Epithelial cell of esophagus (primary cell): Measurements from ENCODE around the gene CTDSP1.

Source experiments
- DNase-seq: peaks from one replicate; pipeline ENCODE4 v3.0.0; 2010; ENCODE audit warnings: low read depth
- H3K4me3 ChIP-seq: 2 replicates; pipeline ENCODE4 v1.5.1; 2011; ENCODE audit warnings: mild to moderate bottlenecking, low read length, control low read depth
- TF ChIP-seq, protein P1 (sequence below): IDR thresholded peaks from 2 replicates; pipeline ENCODE4 v1.5.1; 2011; ENCODE audit warnings: low read depth, mild to moderate bottlenecking, low read length, control low read depth, inconsistent platforms; ENCODE audit not compliant: insufficient read depth; ENCODE audit errors: missing control alignments

CTDSP1 gene

DNA sequence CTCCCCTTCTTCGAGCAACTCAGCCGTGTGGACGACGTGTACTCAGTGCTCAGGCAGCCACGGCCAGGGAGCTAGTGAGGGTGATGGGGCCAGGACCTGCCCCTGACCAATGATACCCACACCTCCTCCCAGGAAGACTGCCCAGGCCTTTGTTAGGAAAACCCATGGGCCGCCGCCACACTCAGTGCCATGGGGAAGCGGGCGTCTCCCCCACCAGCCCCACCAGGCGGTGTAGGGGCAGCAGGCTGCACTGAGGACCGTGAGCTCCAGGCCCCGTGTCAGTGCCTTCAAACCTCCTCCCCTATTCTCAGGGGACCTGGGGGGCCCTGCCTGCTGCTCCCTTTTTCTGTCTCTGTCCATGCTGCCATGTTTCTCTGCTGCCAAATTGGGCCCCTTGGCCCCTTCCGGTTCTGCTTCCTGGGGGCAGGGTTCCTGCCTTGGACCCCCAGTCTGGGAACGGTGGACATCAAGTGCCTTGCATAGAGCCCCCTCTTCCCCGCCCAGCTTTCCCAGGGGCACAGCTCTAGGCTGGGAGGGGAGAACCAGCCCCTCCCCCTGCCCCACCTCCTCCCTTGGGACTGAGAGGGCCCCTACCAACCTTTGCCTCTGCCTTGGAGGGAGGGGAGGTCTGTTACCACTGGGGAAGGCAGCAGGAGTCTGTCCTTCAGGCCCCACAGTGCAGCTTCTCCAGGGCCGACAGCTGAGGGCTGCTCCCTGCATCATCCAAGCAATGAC, 4.8 kb downstream of the CTDSP1 start:
- TF ChIP-seq, protein P1, sequence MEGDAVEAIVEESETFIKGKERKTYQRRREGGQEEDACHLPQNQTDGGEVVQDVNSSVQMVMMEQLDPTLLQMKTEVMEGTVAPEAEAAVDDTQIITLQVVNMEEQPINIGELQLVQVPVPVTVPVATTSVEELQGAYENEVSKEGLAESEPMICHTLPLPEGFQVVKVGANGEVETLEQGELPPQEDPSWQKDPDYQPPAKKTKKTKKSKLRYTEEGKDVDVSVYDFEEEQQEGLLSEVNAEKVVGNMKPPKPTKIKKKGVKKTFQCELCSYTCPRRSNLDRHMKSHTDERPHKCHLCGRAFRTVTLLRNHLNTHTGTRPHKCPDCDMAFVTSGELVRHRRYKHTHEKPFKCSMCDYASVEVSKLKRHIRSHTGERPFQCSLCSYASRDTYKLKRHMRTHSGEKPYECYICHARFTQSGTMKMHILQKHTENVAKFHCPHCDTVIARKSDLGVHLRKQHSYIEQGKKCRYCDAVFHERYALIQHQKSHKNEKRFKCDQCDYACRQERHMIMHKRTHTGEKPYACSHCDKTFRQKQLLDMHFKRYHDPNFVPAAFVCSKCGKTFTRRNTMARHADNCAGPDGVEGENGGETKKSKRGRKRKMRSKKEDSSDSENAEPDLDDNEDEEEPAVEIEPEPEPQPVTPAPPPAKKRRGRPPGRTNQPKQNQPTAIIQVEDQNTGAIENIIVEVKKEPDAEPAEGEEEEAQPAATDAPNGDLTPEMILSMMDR = no peak
- no peak overlapping the region for H3K4me3 ChIP-seq
- no peak for DNase-seq

DNA sequence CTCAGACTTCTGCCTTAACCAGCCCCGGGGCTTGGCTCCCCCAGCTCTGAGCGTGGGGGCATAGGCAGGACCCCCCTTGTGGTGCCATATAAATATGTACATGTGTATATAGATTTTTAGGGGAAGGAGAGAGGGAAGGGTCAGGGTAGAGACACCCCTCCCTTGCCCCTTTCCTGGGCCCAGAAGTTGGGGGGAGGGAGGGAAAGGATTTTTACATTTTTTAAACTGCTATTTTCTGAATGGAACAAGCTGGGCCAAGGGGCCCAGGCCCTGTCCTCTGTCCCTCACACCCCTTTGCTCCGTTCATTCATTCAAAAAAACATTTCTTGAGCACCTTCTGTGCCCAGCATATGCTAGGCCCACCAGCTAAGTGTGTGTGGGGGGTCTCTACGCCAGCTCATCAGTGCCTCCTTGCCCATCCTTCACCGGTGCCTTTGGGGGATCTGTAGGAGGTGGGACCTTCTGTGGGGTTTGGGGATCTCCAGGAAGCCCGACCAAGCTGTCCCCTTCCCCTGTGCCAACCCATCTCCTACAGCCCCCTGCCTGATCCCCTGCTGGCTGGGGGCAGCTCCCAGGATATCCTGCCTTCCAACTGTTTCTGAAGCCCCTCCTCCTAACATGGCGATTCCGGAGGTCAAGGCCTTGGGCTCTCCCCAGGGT, 5.5 kb downstream of the CTDSP1 start:
- DNase-seq = no peak
- H3K4me3 ChIP-seq = no peak overlapping the region
- TF ChIP-seq, protein P1 = no peak

DNA sequence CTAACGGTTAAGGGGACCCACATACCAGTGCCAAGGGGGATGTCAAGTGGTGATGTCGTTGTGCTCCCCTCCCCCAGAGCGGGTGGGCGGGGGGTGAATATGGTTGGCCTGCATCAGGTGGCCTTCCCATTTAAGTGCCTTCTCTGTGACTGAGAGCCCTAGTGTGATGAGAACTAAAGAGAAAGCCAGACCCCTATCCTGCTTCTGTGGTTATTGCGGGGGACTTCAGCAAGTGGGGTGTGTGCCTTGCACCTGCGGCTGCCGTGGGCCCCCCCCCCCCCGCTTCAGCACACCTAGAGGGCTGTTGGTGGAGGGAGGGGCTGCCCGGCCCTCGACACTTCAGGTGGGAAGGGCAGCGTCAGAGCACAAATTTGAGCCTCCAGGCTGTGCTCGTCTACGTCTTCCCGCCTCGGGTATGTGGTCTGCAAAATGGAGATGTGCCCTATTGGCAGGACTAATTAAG, 6.1 kb downstream of the CTDSP1 start:
- TF ChIP-seq, protein P1 = no peak
- no peak for DNase-seq
- H3K4me3 ChIP-seq = peak overlapping the region; percentile 20

DNA sequence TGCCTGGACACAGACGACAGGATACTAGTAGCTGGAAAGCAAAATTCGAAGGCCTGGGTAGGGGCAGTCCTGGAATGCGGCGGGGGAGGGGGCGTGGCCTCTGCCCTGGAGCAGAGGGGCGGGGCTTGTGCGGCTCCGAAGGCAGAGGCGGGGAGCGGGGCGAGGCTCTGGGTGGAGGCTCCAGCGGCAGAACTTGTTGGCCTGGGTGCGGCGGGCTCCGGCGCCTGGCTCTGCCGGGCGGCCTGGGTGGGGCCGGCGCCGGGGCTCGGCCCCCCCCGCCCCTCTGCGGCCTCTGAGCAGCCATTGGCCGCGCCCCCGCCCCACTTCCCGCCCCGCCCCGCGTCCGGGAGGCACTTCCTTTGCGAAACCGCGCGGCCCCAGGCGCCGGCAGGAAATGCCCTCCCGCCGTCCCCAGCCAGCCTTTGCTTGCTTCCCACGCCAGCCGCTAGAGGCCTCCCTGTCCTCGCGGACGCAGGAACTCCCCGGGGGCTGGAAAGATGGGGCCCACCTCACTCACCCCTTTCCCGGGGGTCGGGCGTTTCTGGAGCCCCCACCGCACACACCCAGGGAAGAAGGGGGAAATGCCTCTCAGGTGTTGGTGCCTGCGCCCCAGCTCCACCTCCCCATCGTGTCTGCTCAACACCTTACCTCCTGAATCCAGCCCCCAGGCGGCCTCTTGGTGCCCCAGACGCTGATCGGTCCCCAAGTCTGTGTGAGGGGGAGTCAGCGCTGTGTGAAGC, 6.7 kb downstream of the CTDSP1 start:
- peak; percentile 97 for DNase-seq
- TF ChIP-seq, protein P1 = peak; percentile 67
- H3K4me3 ChIP-seq = peak overlapping the region; percentile 34

DNA sequence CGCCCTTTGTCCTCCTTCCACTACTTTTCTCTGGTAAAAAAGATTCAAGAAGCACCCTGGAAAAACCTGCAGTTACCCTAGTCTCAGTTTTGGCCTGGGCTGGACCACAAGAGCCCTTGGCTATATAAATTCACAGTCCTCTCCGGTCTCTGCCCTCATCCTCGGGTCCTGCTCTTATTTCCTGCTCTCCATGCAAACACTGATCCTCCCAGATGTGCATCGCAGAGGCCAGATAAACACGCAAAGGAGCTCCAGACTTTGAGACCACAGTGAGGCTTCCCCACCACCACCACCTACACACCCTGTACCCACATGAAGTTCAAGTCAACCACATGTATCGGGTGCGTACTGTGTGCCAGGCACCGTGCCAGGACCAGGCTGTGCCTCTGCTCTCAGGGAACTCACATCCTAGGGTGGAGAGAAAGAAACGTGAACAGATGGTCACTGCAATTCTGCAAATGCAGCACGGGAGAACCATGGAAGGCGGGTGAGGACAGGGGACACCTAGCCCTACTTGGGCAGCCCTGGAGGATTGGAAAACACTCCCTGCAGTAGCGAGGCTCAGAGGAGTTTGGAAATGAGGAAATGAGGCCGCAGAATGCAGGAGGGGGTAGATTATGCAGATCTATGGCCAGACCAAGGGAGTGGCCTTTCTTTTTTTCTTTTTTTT, 7.4 kb downstream of the CTDSP1 start:
- DNase-seq = peak; percentile 23
- TF ChIP-seq, protein P1 = no peak
- H3K4me3 ChIP-seq = peak overlapping the region; percentile 34

DNA sequence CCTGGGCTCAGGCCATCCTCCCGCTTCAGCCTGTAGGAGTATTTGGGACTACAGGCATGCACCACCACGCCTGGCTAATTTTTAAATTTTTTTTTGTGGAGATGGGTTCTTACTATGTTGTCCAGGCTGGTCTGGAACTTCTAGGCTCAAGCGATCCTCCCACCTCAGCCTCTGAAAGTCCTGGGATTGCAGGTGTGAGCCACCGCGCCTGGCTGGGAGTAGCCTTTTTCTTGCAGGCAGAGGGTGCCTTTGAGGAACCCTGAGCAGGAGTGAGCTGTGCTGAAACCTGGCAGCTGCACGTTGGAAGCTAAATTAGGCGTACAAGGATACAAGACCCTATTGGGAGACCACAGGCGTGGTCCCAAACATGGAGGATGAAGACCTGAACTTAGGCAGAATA, 8.0 kb downstream of the CTDSP1 start:
- H3K4me3 ChIP-seq = no peak overlapping the region
- DNase-seq = no peak
- TF ChIP-seq, protein P1 = no peak
